T47D (cell line): ENCODE data around the gene ANKRD23.
A peak's percentile ranks its signal among the peaks of the same experiment; 100 is the strongest.
"Not testable (repeated sequence)": the region's sequence is repeated elsewhere in the genome, so short reads cannot be mapped to it uniquely, and the experiment has no call there.

Experiments used
- DNase-seq, 2 experiments: peaks; one replicate each; pipeline versions ENCODE4 v3.0.0 to v3.0.0-alpha.2; 2011 to 2012; ENCODE audit warnings: low read depth in 1 of 2, low spot score in 1 of 2
- JUND ChIP-seq: IDR thresholded peaks from 2 replicates; pipeline ENCODE4 v1.6.1; 2012; ENCODE audit warnings: low read depth
- in situ Hi-C: cut with HindIII; loops from 2 replicates; pipeline ENCODE4 v1.10.0; 2016; ENCODE audit warnings: low sequenced_read_pairs, low pct_unique_long_range_greater_than_20kb

Gene ANKRD23

DNA sequence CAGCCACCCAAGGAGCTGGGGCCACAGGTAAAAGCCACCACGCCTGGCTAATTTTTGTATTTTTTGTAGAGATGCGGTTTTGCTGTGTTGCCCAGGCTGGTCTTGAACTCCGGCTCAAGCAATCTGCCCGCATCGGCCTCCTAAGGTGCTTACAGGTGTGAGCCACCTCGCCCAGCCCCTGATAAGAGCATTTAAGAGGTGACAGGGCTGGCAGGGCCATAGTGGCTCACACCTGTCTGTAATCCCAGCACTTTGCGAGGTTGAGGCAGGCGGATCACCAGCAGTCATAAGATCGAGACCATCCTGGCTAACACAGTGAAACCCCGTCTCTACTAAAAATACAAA lies 36.7 kb downstream of the ANKRD23 start:
- DNase-seq, result no peak
- in situ Hi-C loops, result no loop called here
- no peak for TF ChIP-seq JUND

GRCh38 chr2:96806468-96807126 lies 37.2 kb downstream of the ANKRD23 start:
- in situ Hi-C loops, result no loop called here
- TF ChIP-seq JUND, result no peak
- no peak for DNase-seq

GRCh38 chr2:96805946-96806345 lies 37.9 kb downstream of the ANKRD23 start:
- DNase-seq, result not testable (repeated sequence)

DNA sequence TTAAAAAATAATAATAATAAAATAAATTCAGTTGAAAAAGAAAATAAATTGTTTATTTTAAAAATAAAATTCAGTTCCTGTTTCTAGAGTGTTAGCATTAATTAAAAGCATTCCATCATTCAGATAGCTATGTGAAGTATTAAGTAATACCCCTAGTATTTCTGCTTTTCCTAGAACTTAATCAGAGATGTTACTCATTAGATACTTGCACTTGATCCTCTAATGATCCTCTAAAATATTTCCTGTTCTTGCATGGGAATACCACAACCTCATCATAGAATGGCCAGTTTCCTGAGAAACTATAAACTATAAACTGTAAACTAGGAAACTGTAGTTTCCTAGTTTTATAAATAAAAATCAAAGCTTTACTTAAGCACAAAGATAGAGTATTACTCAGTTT lies 38.8 kb downstream of the ANKRD23 start:
- in situ Hi-C loops, result no loop called here
- no peak for DNase-seq

More at GRCh38 chr2:96805946-96806345, 37.9 kb downstream of the ANKRD23 start:
- in situ Hi-C loops, result not testable (repeated sequence)

DNA sequence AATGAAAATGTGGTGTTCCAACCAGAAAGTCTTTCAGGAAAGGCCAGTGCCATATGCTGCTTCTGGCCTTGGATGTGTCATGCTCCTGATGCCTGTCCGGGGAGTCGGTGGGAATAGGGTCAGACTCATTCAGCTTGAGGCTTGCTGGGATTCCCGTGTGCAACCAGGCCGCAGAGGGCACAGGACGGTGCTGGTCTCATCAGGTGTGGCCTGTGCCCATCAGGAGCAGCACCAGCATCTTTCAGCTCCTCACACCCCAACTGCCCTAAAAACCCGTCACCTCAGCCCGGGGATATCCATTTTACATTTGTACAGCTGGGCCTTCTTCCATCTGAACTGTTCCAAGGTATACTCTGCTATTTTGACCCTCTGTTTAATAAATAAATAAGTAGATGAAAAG lies 41.1 kb downstream of the ANKRD23 start:
- no peak for TF ChIP-seq JUND
- in situ Hi-C loops, result no loop called here
- no peak for DNase-seq

More for the DNA sequence above, 38.8 kb downstream of the ANKRD23 start:
- no peak for TF ChIP-seq JUND

DNA sequence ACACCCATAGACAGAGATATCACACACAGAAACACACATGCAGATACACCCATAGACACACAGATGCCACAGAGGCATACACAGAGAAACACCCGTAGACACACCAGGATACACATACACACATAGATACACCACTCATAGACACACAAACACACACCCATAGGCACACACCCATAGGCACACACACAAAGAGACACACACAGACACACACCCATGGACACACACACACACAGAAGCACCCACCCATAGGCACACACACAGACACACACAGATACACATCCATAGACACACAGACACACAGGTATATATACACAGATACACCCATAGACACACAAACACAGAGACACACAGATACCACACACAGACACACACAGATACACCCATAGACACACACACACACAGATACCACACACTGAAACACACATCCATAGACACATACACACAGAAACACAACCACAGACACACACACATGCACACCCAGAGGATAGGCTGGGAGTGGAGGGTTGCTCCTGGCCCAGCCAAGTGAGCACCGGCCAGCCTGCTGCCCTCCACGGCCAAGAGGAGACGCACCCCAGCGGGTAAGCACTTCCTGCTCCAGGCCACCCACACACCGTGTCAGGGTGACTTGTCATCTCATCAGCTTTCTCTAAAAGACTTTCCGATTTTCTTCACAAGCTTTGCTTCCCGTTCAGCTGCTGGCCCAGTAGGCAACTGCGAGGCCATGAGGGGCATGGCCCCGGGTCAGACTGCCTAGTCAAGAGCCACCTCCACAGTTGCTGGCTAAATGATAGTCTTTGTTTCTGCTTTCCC lies 41.8 kb downstream of the ANKRD23 start:
- no peak for TF ChIP-seq JUND
- in situ Hi-C loops, result no loop called here
- DNase-seq, result no peak

GRCh38 chr2:96801005-96801785 lies 42.6 kb downstream of the ANKRD23 start:
- in situ Hi-C loops, result no loop called here
- TF ChIP-seq JUND, result no peak
- peak; percentile 75 to 85 for DNase-seq

GRCh38 chr2:96800061-96801004 lies 43.5 kb downstream of the ANKRD23 start:
- no peak for TF ChIP-seq JUND
- DNase-seq, result no peak
- in situ Hi-C loops, result no loop called here

- DNase-seq, result no peak
- in situ Hi-C loops, result no loop called here
- TF ChIP-seq JUND, result no peak
Observed at GRCh38 chr2:96799623-96799935, 44.2 kb downstream of the ANKRD23 start.

DNA sequence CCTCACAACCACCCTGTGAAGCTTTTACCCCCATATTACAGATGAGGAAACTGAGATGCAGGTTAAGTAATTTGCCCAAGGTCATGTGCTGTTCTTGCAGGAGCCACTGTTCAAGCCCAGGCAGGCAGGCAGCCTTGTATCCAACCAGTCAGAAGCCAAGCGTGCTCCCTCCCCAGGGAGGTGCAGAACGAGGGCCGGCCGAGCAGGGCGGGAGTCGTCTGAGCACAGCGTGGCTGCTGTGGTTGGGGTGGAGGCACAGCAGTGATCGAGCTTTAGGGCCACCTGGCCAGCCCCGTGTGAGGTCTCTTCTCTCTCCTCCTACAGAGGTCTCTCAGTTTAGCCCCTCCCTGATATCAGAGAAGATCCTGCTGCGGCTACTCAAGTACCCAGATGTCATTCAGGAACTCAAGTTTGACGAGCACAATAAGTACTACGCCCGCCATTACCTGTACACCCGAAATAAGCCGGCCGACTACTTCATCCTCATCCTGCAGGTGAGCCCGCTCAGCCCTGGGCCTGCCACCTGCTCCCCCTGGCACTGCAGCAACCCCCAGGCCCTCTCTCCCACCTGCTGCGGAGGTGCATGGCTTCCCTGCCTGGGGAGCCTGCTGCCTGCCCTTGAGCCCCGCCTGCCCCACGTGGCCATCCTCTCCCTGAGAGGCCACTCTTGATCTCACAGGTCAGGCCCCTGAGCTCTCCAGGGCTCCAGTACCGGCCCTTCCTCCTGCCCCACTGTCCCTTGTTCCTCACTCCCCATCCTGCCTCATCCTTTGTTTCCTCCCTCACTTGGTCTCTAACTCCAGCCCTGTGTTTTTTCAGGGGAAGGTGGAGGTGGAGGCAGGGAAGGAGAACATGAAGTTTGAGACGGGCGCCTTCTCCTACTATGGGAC lies 44.8 kb downstream of the ANKRD23 start:
- DNase-seq, result no peak
- in situ Hi-C loops, result no loop called here
- no peak for TF ChIP-seq JUND

GRCh38 chr2:96797066-96797625 lies 46.7 kb downstream of the ANKRD23 start:
- in situ Hi-C loops, result no loop called here
- no peak for DNase-seq
- no peak for TF ChIP-seq JUND

GRCh38 chr2:96796497-96796896 lies 47.3 kb downstream of the ANKRD23 start:
- DNase-seq, in situ Hi-C loops: not testable (repeated sequence)
